ENCODE data around the gene PSENEN. TPM values are rescaled to one million over a fixed set of nuclear protein-coding genes. Genes with fewer than 3 reads are reported as not detected.

Gene PSENEN
- total RNA-seq, 1 donor, result 11.6 TPM

DNA sequence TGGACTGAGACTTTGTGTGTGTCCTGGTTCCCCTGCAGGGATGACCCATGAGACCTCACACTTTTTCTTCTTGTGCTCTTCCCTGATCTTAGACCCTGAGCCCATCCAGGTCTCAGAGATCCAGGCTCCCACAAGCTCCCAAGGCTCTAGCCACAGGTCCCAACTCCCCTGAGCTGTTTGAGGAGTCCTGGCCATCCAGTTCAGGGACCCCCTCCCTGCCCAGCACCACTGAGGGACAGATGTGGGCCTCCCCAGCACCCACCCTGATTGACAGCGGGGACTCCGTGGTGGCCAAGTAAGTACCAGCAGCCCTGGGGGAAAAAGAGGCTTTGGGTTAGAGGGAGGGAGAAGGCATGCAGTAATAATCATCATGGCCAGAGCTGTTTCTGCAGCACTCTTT lies 14.2 kb downstream of the PSENEN start:
- Histone ChIP-seq H2AFZ (ENCODE audit: low read length) (no peak overlapping the region), H3K27ac (ENCODE audit: low read depth, low read length) (no peak overlapping the region), H3K27me3 (ENCODE audit: insufficient read depth, low read length) (no peaks in the 10 kb centered on the region), H3K4me1 (ENCODE audit: insufficient read depth, low read length) (peaks cover 32% of the 10 kb centered on the region), H3K4me2 (ENCODE audit: insufficient read depth, low read length) (no peak overlapping the region), H3K4me3 (ENCODE audit: insufficient read depth, low read length) (no peak overlapping the region), H3K9me3 (ENCODE audit: low read depth, low read length) (no peaks in the 10 kb centered on the region), H3K36me3 (ENCODE audit: insufficient read depth, low read length) (peaks cover 26% of the 10 kb centered on the region), H4K20me1 (ENCODE audit: insufficient read depth, low read length) (peaks cover 10% of the 10 kb centered on the region), H3K79me2 (ENCODE audit: insufficient read depth, low read length) (peaks cover 26% of the 10 kb centered on the region)
- DNase-seq (ENCODE audit: insufficient read length, low spot score, missing footprints), result no peak
- TF ChIP-seq, protein P1, sequence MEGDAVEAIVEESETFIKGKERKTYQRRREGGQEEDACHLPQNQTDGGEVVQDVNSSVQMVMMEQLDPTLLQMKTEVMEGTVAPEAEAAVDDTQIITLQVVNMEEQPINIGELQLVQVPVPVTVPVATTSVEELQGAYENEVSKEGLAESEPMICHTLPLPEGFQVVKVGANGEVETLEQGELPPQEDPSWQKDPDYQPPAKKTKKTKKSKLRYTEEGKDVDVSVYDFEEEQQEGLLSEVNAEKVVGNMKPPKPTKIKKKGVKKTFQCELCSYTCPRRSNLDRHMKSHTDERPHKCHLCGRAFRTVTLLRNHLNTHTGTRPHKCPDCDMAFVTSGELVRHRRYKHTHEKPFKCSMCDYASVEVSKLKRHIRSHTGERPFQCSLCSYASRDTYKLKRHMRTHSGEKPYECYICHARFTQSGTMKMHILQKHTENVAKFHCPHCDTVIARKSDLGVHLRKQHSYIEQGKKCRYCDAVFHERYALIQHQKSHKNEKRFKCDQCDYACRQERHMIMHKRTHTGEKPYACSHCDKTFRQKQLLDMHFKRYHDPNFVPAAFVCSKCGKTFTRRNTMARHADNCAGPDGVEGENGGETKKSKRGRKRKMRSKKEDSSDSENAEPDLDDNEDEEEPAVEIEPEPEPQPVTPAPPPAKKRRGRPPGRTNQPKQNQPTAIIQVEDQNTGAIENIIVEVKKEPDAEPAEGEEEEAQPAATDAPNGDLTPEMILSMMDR (IDR thresholded peaks at IDR 0.05; ENCODE audit: extremely low read depth, low read depth, low read length), result no peak

DNA sequence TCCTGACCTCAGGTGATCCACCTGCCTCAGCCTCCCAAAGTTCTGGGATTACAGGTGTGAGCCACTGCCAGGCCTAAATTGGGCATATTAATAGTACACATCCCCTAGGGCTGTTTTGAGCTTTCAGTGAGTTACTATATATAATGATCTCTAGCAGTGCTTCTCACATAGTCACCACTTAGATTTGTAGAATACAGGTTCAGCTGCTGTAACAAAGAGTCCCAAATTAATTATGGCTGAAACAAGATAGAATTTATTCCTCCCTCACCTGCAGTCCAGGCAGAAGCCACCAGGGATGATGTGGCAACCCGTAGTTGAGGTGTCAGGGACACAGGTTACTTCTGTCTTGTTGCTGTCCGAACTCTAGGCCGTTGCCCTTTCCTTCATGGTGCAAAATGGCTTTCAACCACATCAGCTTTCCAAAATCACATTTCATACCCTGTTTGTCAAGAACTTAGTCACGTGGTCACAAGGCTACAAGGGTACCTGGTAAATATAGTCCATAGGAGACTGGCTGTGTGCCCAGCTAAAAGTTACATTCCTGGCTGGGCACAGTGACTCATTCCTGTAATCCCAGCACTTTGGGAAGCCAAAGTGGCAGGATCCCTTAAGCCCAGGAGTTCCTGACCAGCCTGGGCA lies 15.4 kb downstream of the PSENEN start:
- Histone ChIP-seq H4K20me1 (ENCODE audit: insufficient read depth, low read length) (peaks cover 10% of the 10 kb centered on the region), H3K9me3 (ENCODE audit: low read depth, low read length) (no peaks in the 10 kb centered on the region), H3K79me2 (ENCODE audit: insufficient read depth, low read length) (peaks cover 26% of the 10 kb centered on the region), H3K4me3 (ENCODE audit: insufficient read depth, low read length) (no peak overlapping the region), H2AFZ (ENCODE audit: low read length) (no peak overlapping the region), H3K4me2 (ENCODE audit: insufficient read depth, low read length) (no peak overlapping the region), H3K4me1 (ENCODE audit: insufficient read depth, low read length) (peaks cover 28% of the 10 kb centered on the region), H3K36me3 (ENCODE audit: insufficient read depth, low read length) (peaks cover 32% of the 10 kb centered on the region), H3K27me3 (ENCODE audit: insufficient read depth, low read length) (no peaks in the 10 kb centered on the region), H3K27ac (ENCODE audit: low read depth, low read length) (no peak overlapping the region)
- DNase-seq (ENCODE audit: insufficient read length, low spot score, missing footprints), result no peak
- TF ChIP-seq, protein P1 (IDR thresholded peaks at IDR 0.05; ENCODE audit: extremely low read depth, low read depth, low read length), result no peak

DNA sequence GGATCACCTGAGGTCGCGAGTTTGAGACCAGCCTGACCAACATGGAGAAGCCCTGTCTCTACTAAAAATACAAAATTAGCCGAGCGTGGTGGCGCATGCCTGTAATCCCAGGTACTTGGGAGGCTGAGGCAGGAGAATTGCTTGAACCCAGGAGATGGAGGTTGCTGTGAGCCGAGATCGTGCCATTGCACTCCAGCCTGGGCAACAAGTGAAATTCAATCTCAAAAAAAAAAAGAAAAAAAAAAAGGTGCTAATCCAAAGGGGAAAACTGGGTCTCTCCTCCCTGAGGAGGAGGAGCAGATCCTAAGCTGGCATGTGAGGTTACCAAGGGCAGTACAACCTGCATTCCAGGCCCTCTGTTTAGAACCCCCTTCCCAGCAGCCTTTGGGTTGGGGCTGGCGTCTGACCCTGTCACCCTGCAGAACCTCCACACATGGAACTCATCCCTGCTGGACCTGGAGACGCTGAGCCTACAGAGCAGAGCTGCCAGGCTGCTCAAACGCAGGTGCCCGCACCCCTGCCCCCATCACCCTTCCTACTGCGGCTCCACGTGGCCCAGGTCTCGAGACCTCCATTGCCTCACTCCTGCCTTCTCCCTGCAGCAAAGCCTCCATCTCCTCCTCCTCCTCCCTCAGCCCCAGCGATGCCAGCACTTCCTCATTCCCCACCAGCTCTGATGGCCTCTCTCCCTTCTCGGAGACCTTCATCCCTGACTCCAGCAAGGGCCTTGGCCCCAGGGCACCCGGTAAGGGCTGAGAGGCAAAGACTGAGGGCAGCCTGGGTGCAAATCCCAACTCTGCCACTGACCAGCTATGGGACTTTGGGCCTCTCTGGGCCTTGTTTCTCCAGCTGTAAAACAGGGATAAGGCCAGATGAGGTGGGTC lies 19.2 kb downstream of the PSENEN start:
- TF ChIP-seq, protein P1 (IDR thresholded peaks at IDR 0.05; ENCODE audit: extremely low read depth, low read depth, low read length), result no peak
- no peaks in the 10 kb centered on the region for H3K27me3 ChIP-seq (ENCODE audit: insufficient read depth, low read length)
- no peaks in the 10 kb centered on the region for H3K9me3 ChIP-seq (ENCODE audit: low read depth, low read length)
- no peak overlapping the region for H3K4me3 ChIP-seq (ENCODE audit: insufficient read depth, low read length)
- no peak overlapping the region for H3K4me2 ChIP-seq (ENCODE audit: insufficient read depth, low read length)
- H3K36me3 ChIP-seq (ENCODE audit: insufficient read depth, low read length), result peaks cover 39% of the 10 kb centered on the region
- peaks cover 6% of the 10 kb centered on the region for H3K4me1 ChIP-seq (ENCODE audit: insufficient read depth, low read length)
- peaks cover 2% of the 10 kb centered on the region for H4K20me1 ChIP-seq (ENCODE audit: insufficient read depth, low read length)
- H3K27ac ChIP-seq (ENCODE audit: low read depth, low read length), result no peak overlapping the region
- H3K79me2 ChIP-seq (ENCODE audit: insufficient read depth, low read length), result peaks cover 11% of the 10 kb centered on the region
- H2AFZ ChIP-seq (ENCODE audit: low read length), result no peak overlapping the region
- no peak for DNase-seq (ENCODE audit: insufficient read length, low spot score, missing footprints)

DNA sequence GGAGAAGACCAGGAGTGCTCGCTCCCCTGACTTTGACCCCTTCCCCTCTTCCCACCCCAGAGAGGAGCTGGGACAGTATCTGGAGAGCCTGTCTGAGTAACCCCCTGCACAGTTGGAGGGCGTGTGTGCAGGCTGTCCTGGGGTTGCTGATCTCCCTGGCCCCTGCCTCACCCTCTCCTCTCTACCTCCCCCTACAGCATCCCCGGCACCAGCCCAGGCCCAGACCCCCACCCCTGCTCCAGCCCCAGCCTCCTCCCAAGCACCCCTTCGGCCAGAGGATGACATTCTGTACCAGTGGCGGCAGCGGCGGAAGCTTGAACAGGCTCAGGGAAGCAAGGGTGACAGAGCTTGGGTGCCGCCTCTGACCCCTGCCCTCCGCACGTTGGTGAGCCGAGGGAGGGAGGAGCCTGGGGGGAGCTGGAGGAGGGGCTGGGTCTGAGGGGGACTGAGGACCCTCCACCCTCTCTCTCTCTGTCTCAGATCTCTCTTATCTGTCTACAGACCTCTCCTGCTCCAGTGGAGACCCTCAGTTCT lies 21.2 kb downstream of the PSENEN start:
- no peak for DNase-seq (ENCODE audit: insufficient read length, low spot score, missing footprints)
- H3K4me2 ChIP-seq (ENCODE audit: insufficient read depth, low read length), result no peak overlapping the region
- no peak overlapping the region for H2AFZ ChIP-seq (ENCODE audit: low read length)
- no peaks in the 10 kb centered on the region for H3K4me1 ChIP-seq (ENCODE audit: insufficient read depth, low read length)
- TF ChIP-seq, protein P1 (IDR thresholded peaks at IDR 0.05; ENCODE audit: extremely low read depth, low read depth, low read length), result no peak
- no peak overlapping the region for H3K4me3 ChIP-seq (ENCODE audit: insufficient read depth, low read length)
- H3K79me2 ChIP-seq (ENCODE audit: insufficient read depth, low read length), result no peaks in the 10 kb centered on the region
- H4K20me1 ChIP-seq (ENCODE audit: insufficient read depth, low read length), result no peaks in the 10 kb centered on the region
- H3K36me3 ChIP-seq (ENCODE audit: insufficient read depth, low read length), result peaks cover 27% of the 10 kb centered on the region
- no peaks in the 10 kb centered on the region for H3K27me3 ChIP-seq (ENCODE audit: insufficient read depth, low read length)
- H3K9me3 ChIP-seq (ENCODE audit: low read depth, low read length), result no peaks in the 10 kb centered on the region
- no peak overlapping the region for H3K27ac ChIP-seq (ENCODE audit: low read depth, low read length)
